Body of pancreas (tissue), 4 donors: ENCODE data around the gene TNRC6C. TPM values are rescaled to one million over a fixed set of nuclear protein-coding genes. Genes with fewer than 3 reads are reported as not detected.

ENCODE experiments used
- ATAC-seq: fragments of 150-250 bp; one replicate; pipeline ENCODE4 v1.9.1; 2016
- DNase-seq, 4 donors: peaks; one replicate each; pipeline ENCODE4 v3.0.0-alpha.2; 2019
- H3K27ac ChIP-seq, 4 donors: fragments of 200-600 bp; sonication (generic); 1 replicate in 3 of 4; 2 replicates in 1 of 4; pipeline versions ENCODE4 v1.5.1 to v1.6.1; 2016 to 2019; ENCODE audit warnings: mild to moderate bottlenecking in 1 of 4, mixed read lengths in 1 of 4, moderate library complexity in 1 of 4
- H3K27me3 ChIP-seq, 2 donors: fragments of 200-600 bp; sonication (generic); one replicate each; pipeline ENCODE4 v1.6.0; 2016; ENCODE audit warnings: mild to moderate bottlenecking in 1 of 2
- H3K36me3 ChIP-seq, 2 donors: fragments of 200-600 bp; sonication (generic); replicated peaks in 1 of 2; 2 replicates each; pipeline ENCODE4 v1.5.1; 2016; ENCODE audit warnings: low read depth in 2 of 2; ENCODE audit not compliant: insufficient read depth in 1 of 2
- H3K4me1 ChIP-seq: fragments of 200-600 bp; sonication (generic); one replicate; pipeline ENCODE4 v1.6.0; 2016
- H3K4me3 ChIP-seq, 2 donors: fragments of 200-600 bp; sonication (generic); 1 replicate in 1 of 2; 2 replicates in 1 of 2; pipeline ENCODE4 v1.5.1; 2016 to 2019
- H3K9me3 ChIP-seq, 3 donors: fragments of 200-600 bp; sonication (generic); 1 replicate in 2 of 3; 2 replicates in 1 of 3; pipeline ENCODE4 v1.5.1; 2016
- POLR2A ChIP-seq, 3 donors: fragments of 450-650 bp; IDR thresholded peaks; one replicate each; pipeline ENCODE4 v1.6.1; 2016; ENCODE audit warnings: antibody characterized with exemption in 3 of 3, mild to moderate bottlenecking in 2 of 3
- WGBS, 2 donors: methylation state at CpG; one replicate each; pipeline ENCODE4 v1.1.5; 2017; 5-methylcytosine and 5-hydroxymethylcytosine counted together
- intact Hi-C: fragments of 100-400 bp; cut with DNase I; formaldehyde crosslinking; loops from one replicate; pipeline ENCODE4 v1.15.1; 2023
- total RNA-seq, 2 donors: library from RNA; depleted of rRNA; stranded (reverse); fragments of >200 nt; gene quantifications; one replicate each; pipeline ENCODE4 v1.1.0, GENCODE V29; 2016
- TF ChIP-seq, protein P1 (sequence below), 7 experiments: fragments of 450-650 bp in 4 of 7; fragments of 200-600 bp in 3 of 7; sonication (generic) in 3 of 7; IDR thresholded peaks; one replicate each; pipeline ENCODE4 v1.5.1; 2016 to 2019; ENCODE audit warnings: antibody characterized with exemption in 7 of 7

Gene TNRC6C
- total RNA-seq, 2 donors from 2014 or later, result 4.9 to 13.5 TPM

GRCh38 chr17:78128551-78129350 is 170.2 kb downstream of the TNRC6C start, which contains the start of gene TMC6:
Gene TMC6 (minus strand): TSS chr17:78128755. CDS start chr17:78126832, 1,923 bp downstream.
- Histone ChIP-seq H3K27ac (peak within 1 kb of the TSS; percentile 69 to 91 (median 83)), H3K27me3 (no peaks in the 10 kb centered on the region), H3K4me3 (peak within 1 kb of the TSS; percentile 35 to 62), H3K9me3 (no peaks in the 10 kb centered on the region), H3K36me3 (no peaks in the 10 kb centered on the region), H3K4me1 (peaks cover 44% of the 10 kb centered on the region)
- peak; percentile 62 to 88 (median 85) for TF ChIP-seq POLR2A (IDR thresholded peaks at IDR 0.05)
- TF ChIP-seq, protein P1, sequence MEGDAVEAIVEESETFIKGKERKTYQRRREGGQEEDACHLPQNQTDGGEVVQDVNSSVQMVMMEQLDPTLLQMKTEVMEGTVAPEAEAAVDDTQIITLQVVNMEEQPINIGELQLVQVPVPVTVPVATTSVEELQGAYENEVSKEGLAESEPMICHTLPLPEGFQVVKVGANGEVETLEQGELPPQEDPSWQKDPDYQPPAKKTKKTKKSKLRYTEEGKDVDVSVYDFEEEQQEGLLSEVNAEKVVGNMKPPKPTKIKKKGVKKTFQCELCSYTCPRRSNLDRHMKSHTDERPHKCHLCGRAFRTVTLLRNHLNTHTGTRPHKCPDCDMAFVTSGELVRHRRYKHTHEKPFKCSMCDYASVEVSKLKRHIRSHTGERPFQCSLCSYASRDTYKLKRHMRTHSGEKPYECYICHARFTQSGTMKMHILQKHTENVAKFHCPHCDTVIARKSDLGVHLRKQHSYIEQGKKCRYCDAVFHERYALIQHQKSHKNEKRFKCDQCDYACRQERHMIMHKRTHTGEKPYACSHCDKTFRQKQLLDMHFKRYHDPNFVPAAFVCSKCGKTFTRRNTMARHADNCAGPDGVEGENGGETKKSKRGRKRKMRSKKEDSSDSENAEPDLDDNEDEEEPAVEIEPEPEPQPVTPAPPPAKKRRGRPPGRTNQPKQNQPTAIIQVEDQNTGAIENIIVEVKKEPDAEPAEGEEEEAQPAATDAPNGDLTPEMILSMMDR (IDR thresholded peaks at IDR 0.05), result no peak
- ATAC-seq, result peak; percentile 67
- peak; percentile 67 to 82 (median 78) for DNase-seq
- 1 to 2% methylated on average over 12 to 40 of the region's 54 CpGs for WGBS, 2 donors
- intact Hi-C loops, result no loop called here

DNA sequence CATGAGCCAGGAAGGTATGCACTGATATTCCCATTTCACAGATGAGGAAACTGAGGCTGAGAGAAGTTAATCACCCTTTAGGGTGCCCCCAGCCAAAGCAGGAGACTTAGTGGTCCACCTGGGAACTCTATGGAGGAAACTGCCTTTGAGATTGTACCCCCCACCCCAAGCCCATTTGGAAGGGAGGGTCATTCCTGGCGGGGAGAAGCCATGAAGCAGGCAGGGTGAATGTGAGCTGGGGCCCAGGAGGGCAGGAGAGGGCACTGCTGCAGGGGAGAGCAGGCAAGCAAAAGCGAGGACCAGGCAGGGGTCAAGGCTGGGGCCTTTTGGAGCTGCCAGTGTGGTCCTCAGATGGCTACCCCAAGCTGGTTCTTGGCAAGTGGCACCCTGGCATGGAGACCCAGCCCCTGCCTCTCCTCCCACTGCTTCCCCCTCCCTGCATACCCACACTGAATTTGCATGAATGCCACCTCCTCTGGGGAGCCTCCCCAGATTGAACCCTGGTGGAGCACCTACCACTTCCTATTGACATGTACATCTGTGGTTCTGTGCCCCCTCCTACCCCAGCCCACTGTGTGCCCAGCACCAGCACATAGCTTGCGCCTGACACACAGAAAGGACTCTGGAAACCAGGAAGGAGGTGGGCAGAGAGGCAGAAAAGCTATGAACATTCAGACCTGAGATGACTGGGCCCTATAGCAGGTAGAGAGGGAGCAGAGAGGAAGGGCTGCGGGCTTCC is 171.0 kb downstream of the TNRC6C start:
- Histone ChIP-seq H3K4me3 (no peak overlapping the region), H3K27me3 (no peaks in the 10 kb centered on the region), H3K27ac (peak overlapping the region in 2 of 4 donors; percentile 82 to 91), H3K9me3 (no peaks in the 10 kb centered on the region), H3K36me3 (no peaks in the 10 kb centered on the region), H3K4me1 (peaks cover 44% of the 10 kb centered on the region)
- DNase-seq, result peak in 1 of 4 donors; percentile 12
- intact Hi-C loops, result no loop called here
- WGBS, 2 donors, result 60 to 70% methylated on average over 4 of the region's 4 CpGs
- ATAC-seq, result no peak
- TF ChIP-seq POLR2A (IDR thresholded peaks at IDR 0.05), result no peak
- TF ChIP-seq, protein P1 (IDR thresholded peaks at IDR 0.05), result no peak

DNA sequence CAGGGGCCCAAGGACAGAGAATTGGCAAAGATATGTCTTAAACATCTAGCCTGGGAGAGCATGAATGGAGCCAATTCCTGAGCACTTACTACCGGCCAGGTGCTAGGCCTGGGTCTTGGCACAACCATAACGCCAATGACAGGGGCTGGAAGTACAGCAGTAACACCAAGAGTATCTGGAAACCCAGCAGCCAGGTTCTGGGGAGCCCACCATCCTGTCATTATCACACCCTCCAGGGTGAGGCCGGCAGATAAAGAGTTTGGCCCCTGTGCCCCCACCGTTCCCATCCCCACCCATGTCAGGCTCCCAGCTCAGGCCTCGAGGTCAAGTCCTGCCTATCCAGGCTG is 171.6 kb downstream of the TNRC6C start:
- 24 to 31% methylated on average over 3 to 5 of the region's 5 CpGs for WGBS, 2 donors
- no peak for ATAC-seq
- H3K4me3 ChIP-seq, result no peak overlapping the region
- H3K4me1 ChIP-seq, result peaks cover 44% of the 10 kb centered on the region
- no peaks in the 10 kb centered on the region for H3K27me3 ChIP-seq
- no peaks in the 10 kb centered on the region for H3K36me3 ChIP-seq
- no peaks in the 10 kb centered on the region for H3K9me3 ChIP-seq
- DNase-seq, result peak in 1 of 4 donors; percentile 10
- H3K27ac ChIP-seq, result peak overlapping the region in 2 of 4 donors; percentile 1 to 91
- intact Hi-C loops, result no loop called here
- TF ChIP-seq, protein P1 (IDR thresholded peaks at IDR 0.05), result no peak
- no peak for TF ChIP-seq POLR2A (IDR thresholded peaks at IDR 0.05)

DNA sequence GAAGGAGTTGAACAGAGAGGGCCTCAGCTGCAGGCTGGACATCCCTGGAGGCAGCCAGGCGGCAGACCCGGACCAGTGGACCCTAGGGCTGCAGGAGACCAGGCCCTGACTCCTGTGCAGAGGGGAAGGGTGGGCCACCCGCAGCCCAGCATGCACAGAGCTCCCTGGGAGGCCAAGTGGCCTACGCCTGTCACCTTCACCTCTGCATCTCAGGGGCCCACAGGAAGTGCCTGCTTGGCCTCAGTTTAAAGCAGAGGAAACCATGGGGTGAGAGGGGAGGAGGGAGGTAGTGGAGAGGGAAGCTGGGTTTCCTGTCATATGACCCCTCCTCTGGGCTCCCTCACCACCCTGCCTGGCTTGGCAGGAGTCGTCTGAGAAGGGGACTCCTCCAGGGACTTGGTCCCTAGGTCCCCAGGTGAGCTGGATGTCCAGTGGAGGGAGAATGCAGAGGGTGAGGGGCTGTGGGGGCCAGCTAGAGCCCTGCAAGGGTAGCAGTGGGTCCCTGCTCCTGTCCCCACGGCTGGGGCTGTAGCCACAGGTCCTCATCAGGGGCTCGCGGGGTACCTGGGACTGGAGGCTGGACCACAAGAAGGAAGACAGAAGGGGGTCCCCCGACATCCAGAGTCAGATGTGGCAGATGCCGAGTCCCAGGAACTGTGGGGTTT is 172.1 kb downstream of the TNRC6C start, which contains the start of gene TMC8:
TMC8 (plus strand) TSS at position 335 of the 665 bp plus-strand sequence. CDS start 818 bp downstream, outside the sequence.
- no peaks in the 10 kb centered on the region for H3K36me3 ChIP-seq
- DNase-seq (peak in 2 of 4 donors; percentile 13 to 53), ATAC-seq (no peak)
- no peaks in the 10 kb centered on the region for H3K9me3 ChIP-seq
- intact Hi-C loops, result no loop called here
- H3K27ac ChIP-seq, result peak within 1 kb of the TSS in 2 of 4 donors; percentile 1 to 91
- 62 to 63% methylated on average over 3 to 9 of the region's 10 CpGs for WGBS, 2 donors
- no peaks in the 10 kb centered on the region for H3K27me3 ChIP-seq
- TF ChIP-seq, protein P1 (IDR thresholded peaks at IDR 0.05), result no peak
- TF ChIP-seq POLR2A (IDR thresholded peaks at IDR 0.05), result no peak
- H3K4me1 ChIP-seq, result peaks cover 44% of the 10 kb centered on the region
- H3K4me3 ChIP-seq, result no peak within 1 kb of the TSS
